PC-3 (cell line): ENCODE data around the gene ELF3. TPM values are rescaled to one million over a fixed set of nuclear protein-coding genes. Genes with fewer than 3 reads are reported as not detected.

ENCODE experiments used
- ATAC-seq: fragments of 200-7000 bp; cut with Tn5 transposase; 2 replicates; pipeline ENCODE4 v1.9.1; 2020; ENCODE audit warnings: mild to moderate bottlenecking, moderate library complexity
- BruUV-seq: library from RNA; stranded (reverse); fragments of 400-500 nt; replicated peaks from 2 replicates; lab custom pipeline; 2021; lab: Mats Ljungman, UMichigan
- CTCF ChIA-PET: fragments of 300-600 bp; sonication (Branson Sonifier 250); formaldehyde crosslinking; loops from one replicate; lab custom pipeline; 2022; ENCODE audit warnings: antibody characterized with exemption; lab: Charles Lee
- POLR2A ChIA-PET: fragments of 300-600 bp; sonication (Branson Sonifier 250); formaldehyde crosslinking; loops from one replicate; lab custom pipeline; 2022; ENCODE audit warnings: antibody characterized with exemption; ENCODE audit not compliant: unreplicated experiment; lab: Charles Lee
- DNase-seq: peaks from one replicate; pipeline ENCODE4 v3.0.0-alpha.2; 2015
- H2AFZ ChIP-seq: fragments of 300-600 bp; sonication (generic); 2 replicates; pipeline ENCODE4 v1.6.0; 2016; ENCODE audit warnings: antibody characterized with exemption, low read length
- H3F3A ChIP-seq: fragments of 300-600 bp; sonication (generic); one replicate; pipeline ENCODE4 v1.6.0; 2017; ENCODE audit warnings: antibody characterized with exemption, low read length, control low read depth, mild to moderate bottlenecking; ENCODE audit not compliant: unreplicated experiment
- H3K27ac ChIP-seq: fragments of 300-600 bp; sonication (generic); 2 replicates; pipeline ENCODE4 v1.5.1; 2016; ENCODE audit warnings: mild to moderate bottlenecking, low read length
- H3K27me3 ChIP-seq: fragments of 300-600 bp; sonication (generic); 2 replicates; pipeline ENCODE4 v1.6.1; 2016; ENCODE audit warnings: low read length, mixed read lengths
- H3K36me3 ChIP-seq: fragments of 300-600 bp; sonication (generic); 2 replicates; pipeline ENCODE4 v1.6.1; 2016; ENCODE audit warnings: low read depth, mixed run types, low read length, mixed read lengths
- H3K4me1 ChIP-seq: fragments of 300-600 bp; sonication (generic); 2 replicates; pipeline ENCODE4 v1.5.1; 2016; ENCODE audit warnings: low read length; ENCODE audit not compliant: insufficient read depth
- H3K4me2 ChIP-seq: fragments of 300-600 bp; sonication (generic); 2 replicates; pipeline ENCODE4 v1.6.0; 2016; ENCODE audit warnings: low read length
- H3K4me3 ChIP-seq: fragments of 300-600 bp; sonication (generic); 2 replicates; pipeline ENCODE4 v1.5.1; 2016; ENCODE audit warnings: mild to moderate bottlenecking, low read length, mixed read lengths
- H3K79me2 ChIP-seq: fragments of 300-600 bp; sonication (generic); 2 replicates; pipeline ENCODE4 v1.6.1; 2017; ENCODE audit warnings: low read length, mixed read lengths
- H3K9ac ChIP-seq: fragments of 300-600 bp; sonication (generic); 2 replicates; pipeline ENCODE4 v1.6.0; 2016; ENCODE audit warnings: mild to moderate bottlenecking, low read length
- H3K9me2 ChIP-seq: fragments of 300-600 bp; sonication (generic); replicated peaks from 2 replicates; pipeline ENCODE4 v1.6.1; 2016; ENCODE audit warnings: mixed run types, low read length, mixed read lengths
- H3K9me3 ChIP-seq: fragments of 300-600 bp; sonication (generic); 2 replicates; pipeline ENCODE4 v1.6.1; 2016; ENCODE audit warnings: low read length, mixed read lengths
- H4K20me1 ChIP-seq: fragments of 300-600 bp; sonication (generic); 2 replicates; pipeline ENCODE4 v1.6.1; 2016; ENCODE audit warnings: low read length, mixed read lengths
- EZH2 ChIP-seq: fragments of 300-600 bp; sonication (generic); IDR thresholded peaks from one replicate; pipeline ENCODE4 v1.6.1; 2017; ENCODE audit warnings: antibody characterized with exemption, mild to moderate bottlenecking, low read length; ENCODE audit not compliant: unreplicated experiment
- EZH2phosphoT487 ChIP-seq: fragments of 300-600 bp; sonication (generic); IDR thresholded peaks from 2 replicates; pipeline ENCODE4 v1.6.1; 2018; ENCODE audit warnings: mild to moderate bottlenecking, antibody characterized with exemption, low read length, borderline replicate concordance
- intact Hi-C: fragments of 100-400 bp; cut with micrococcal nuclease; formaldehyde crosslinking; loops from 2 replicates; pipeline ENCODE4 v1.9.0; 2023
- total RNA-seq: library from RNA; depleted of rRNA; stranded (reverse); fragments of >200 nt; gene quantifications from 2 replicates; pipeline ENCODE4 v1.2.3, GENCODE V29; 2014
- TF ChIP-seq, protein P1 (sequence below): fragments of 300-600 bp; sonication (generic); conservative IDR thresholded peaks from 2 replicates; pipeline ENCODE4 v1.5.1; 2017; ENCODE audit warnings: antibody characterized with exemption, low read depth, mild to moderate bottlenecking, low read length

Gene ELF3
- total RNA-seq, 1 experiment from 2014 or later = 399 TPM

DNA sequence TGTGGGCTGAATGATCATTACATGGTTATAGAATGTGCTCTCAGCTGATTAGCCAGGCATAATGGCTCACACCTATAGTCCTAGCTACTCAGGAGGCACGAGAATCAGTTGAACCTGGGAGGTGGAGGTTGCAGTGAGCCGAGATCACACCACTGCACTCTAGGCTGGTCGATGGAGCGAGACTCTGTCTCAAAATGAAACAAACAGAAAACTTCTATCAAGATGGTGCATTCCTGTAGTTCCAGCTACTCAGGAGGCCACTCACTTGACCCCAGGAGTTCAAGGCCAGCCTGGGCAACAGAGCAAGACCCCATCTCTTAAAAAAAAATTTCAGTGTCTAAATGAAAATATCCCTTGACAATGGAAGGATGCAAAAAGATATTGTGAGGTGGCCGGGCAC lies 44.2 kb upstream of the ELF3 start:
- Histone ChIP-seq H3K9me3 (no peaks in the 10 kb centered on the region), H3K9ac (no peak overlapping the region), H3K9me2 (no peaks in the 10 kb centered on the region), H4K20me1 (no peaks in the 10 kb centered on the region), H3K4me2 (no peak overlapping the region), H3K79me2 (no peaks in the 10 kb centered on the region), H3K4me3 (no peak overlapping the region), H3F3A (no peaks in the 10 kb centered on the region), H3K4me1 (no peaks in the 10 kb centered on the region), H3K36me3 (peaks cover 53% of the 10 kb centered on the region), H3K27me3 (no peaks in the 10 kb centered on the region), H3K27ac (no peak overlapping the region), H2AFZ (no peak overlapping the region)
- ChIA-PET CTCF (no interaction called here), POLR2A (no interaction called here)
- ATAC-seq (no peak), DNase-seq (no peak)
- no TSS peak for BruUV-seq
- intact Hi-C loops = no loop called here
- TF ChIP-seq EZH2 = no peak

DNA sequence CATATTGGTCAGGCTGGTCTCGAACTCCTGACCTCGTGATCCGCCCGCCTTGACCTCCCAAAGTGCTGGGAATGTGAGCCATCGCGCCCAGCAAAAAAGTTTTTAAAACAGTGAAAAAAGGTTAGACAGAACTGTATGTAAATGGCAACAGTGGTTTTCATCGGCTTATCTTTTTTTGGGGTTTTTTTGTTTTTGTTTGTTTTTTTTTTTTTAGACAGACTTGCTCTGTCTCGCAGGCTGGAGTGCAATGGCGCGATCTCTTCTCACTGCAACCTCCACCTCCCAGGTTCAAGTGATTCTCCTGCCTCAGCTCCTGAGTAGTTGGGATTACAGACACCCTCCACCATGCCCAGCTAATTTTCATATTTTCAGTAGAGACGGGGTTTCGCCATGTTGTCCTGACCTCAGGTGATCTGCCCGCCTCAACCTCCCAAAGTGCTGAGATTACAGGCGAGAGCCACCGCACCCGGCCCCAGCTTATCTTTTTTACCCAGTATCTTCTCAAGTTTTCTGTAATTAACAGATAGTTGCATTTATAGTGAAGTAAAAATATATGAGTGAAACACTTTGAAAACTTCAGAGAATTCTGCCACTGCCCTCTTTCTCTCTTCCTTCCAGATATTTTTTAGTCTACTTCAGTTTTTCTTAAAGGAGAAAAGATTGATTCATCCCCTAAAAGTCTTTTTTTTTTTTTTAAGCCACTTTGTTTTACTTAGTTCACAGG lies 42.0 kb upstream of the ELF3 start:
- Histone ChIP-seq H3K36me3 (peaks cover 46% of the 10 kb centered on the region), H3K27me3 (no peaks in the 10 kb centered on the region), H3K4me3 (no peak overlapping the region), H3K79me2 (no peaks in the 10 kb centered on the region), H3K27ac (no peak overlapping the region), H3K9me2 (no peaks in the 10 kb centered on the region), H3K9ac (no peak overlapping the region), H3K4me1 (no peaks in the 10 kb centered on the region), H2AFZ (no peak overlapping the region), H3K9me3 (no peaks in the 10 kb centered on the region), H3K4me2 (no peak overlapping the region), H3F3A (no peaks in the 10 kb centered on the region), H4K20me1 (no peaks in the 10 kb centered on the region)
- TF ChIP-seq, protein P1, sequence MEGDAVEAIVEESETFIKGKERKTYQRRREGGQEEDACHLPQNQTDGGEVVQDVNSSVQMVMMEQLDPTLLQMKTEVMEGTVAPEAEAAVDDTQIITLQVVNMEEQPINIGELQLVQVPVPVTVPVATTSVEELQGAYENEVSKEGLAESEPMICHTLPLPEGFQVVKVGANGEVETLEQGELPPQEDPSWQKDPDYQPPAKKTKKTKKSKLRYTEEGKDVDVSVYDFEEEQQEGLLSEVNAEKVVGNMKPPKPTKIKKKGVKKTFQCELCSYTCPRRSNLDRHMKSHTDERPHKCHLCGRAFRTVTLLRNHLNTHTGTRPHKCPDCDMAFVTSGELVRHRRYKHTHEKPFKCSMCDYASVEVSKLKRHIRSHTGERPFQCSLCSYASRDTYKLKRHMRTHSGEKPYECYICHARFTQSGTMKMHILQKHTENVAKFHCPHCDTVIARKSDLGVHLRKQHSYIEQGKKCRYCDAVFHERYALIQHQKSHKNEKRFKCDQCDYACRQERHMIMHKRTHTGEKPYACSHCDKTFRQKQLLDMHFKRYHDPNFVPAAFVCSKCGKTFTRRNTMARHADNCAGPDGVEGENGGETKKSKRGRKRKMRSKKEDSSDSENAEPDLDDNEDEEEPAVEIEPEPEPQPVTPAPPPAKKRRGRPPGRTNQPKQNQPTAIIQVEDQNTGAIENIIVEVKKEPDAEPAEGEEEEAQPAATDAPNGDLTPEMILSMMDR = no peak
- ChIA-PET CTCF (interaction anchor here (0.6 kb wide), 1 partner anchor 48 kb away, joined by 3 read pairs; no protein-coding TSS in a partner anchor), POLR2A (no interaction called here)
- DNase-seq = no peak
- intact Hi-C loops = no loop called here
- ATAC-seq = no peak
- BruUV-seq = no TSS peak

DNA sequence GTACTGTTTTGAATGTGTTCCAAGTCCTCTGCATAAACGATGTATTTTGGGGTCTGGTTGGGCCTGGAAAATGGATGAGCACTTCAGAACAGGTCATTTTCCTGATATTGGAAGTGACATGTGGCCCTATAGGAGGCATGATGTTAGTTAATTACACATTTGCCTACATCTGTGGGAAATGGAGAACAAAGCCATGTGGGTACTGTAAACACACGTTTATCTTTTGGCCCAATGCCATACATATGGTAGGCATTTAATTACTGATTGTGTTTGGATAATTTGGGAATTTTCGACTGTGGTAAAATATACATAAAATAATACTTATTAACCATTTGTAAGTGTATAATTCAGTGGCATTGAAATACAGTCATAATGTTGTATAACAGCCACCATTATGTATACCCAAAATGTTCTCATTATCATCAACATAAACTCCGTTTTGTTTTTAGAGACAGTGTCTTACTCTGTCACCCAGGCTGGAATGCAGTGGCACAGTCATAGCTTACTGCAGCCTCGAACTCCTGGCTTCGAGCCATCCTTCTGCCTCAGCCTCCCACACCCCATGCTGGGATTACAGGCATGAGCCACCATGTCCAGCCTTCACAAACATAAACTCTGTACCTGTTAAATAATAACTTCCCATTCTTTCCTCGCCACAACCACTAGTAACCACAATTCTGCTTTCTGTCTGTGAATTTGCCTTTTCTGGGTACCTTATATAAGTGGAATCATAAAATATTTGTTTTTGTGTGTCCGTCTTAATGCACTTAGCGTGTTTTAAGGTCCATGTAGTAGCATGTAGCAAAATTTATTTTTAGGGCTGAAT lies 39.8 kb upstream of the ELF3 start:
- ATAC-seq (no peak), DNase-seq (no peak)
- BruUV-seq = no TSS peak
- Histone ChIP-seq H3K79me2 (no peaks in the 10 kb centered on the region), H4K20me1 (no peaks in the 10 kb centered on the region), H3F3A (no peaks in the 10 kb centered on the region), H3K4me3 (no peak overlapping the region), H3K27me3 (no peaks in the 10 kb centered on the region), H3K27ac (no peak overlapping the region), H2AFZ (no peak overlapping the region), H3K9ac (no peak overlapping the region), H3K4me1 (no peaks in the 10 kb centered on the region), H3K9me3 (no peaks in the 10 kb centered on the region), H3K4me2 (no peak overlapping the region), H3K9me2 (no peaks in the 10 kb centered on the region), H3K36me3 (peaks cover 32% of the 10 kb centered on the region)
- intact Hi-C loops = no loop called here
- no peak for TF ChIP-seq EZH2
- no peak for TF ChIP-seq EZH2phosphoT487
- TF ChIP-seq, protein P1 = no peak
- CTCF ChIA-PET = no interaction called here
- POLR2A ChIA-PET = no interaction called here
